ENCODE measurements around the gene APBB1.

DNA sequence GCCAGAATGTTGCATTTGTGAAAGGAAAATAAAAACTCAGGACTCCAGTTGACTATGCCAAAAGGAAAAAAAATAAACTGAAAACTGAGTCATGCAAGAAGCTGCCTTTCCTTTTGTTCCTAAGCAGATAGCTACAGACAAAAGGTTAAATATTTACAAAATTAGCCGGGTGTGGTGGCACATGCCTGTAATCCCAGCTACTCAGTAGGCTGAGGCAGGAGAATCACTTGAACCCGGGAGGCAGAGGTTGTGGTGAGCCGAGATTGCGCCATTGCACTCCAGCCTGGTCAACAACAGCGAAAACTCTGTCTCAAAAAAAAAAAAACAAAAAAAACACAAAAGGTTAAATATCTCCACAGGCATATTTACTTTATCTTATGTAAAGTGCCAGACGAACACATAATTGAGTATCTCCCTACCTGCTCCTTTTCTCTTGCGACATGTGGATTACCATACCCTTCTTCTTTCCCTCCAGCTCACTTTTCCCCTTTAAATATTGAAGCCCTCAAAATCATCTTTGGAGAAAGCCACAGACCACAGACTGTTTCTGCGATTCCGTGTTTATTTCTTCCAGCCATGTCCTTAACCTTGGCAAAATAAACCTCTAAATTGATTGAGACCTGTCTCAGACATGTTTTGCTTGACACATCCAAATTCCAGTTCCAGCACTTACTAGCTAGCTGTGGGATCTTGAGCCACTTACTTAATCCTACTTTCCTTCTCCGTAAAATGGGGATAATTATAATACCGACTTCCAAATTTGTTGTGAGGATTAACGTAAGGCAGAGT is 30.9 kb downstream of the APBB1 start:
- TF ChIP-seq POLR2AphosphoS5 (IDR thresholded peaks at IDR 0.05) (no peak), SMC3 (conservative IDR thresholded peaks at IDR 0.05; ENCODE audit: poor library complexity) (no peak), TAF1 (IDR thresholded peaks at IDR 0.05; ENCODE audit: low read depth) (no peak), EP300 (conservative IDR thresholded peaks at IDR 0.05; ENCODE audit: poor library complexity, severe bottlenecking) (no peak)
- TF ChIP-seq, protein P1, sequence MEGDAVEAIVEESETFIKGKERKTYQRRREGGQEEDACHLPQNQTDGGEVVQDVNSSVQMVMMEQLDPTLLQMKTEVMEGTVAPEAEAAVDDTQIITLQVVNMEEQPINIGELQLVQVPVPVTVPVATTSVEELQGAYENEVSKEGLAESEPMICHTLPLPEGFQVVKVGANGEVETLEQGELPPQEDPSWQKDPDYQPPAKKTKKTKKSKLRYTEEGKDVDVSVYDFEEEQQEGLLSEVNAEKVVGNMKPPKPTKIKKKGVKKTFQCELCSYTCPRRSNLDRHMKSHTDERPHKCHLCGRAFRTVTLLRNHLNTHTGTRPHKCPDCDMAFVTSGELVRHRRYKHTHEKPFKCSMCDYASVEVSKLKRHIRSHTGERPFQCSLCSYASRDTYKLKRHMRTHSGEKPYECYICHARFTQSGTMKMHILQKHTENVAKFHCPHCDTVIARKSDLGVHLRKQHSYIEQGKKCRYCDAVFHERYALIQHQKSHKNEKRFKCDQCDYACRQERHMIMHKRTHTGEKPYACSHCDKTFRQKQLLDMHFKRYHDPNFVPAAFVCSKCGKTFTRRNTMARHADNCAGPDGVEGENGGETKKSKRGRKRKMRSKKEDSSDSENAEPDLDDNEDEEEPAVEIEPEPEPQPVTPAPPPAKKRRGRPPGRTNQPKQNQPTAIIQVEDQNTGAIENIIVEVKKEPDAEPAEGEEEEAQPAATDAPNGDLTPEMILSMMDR (IDR thresholded peaks at IDR 0.05; ENCODE audit: poor library complexity, severe bottlenecking) = no peak
- TF ChIP-seq, protein P2, sequence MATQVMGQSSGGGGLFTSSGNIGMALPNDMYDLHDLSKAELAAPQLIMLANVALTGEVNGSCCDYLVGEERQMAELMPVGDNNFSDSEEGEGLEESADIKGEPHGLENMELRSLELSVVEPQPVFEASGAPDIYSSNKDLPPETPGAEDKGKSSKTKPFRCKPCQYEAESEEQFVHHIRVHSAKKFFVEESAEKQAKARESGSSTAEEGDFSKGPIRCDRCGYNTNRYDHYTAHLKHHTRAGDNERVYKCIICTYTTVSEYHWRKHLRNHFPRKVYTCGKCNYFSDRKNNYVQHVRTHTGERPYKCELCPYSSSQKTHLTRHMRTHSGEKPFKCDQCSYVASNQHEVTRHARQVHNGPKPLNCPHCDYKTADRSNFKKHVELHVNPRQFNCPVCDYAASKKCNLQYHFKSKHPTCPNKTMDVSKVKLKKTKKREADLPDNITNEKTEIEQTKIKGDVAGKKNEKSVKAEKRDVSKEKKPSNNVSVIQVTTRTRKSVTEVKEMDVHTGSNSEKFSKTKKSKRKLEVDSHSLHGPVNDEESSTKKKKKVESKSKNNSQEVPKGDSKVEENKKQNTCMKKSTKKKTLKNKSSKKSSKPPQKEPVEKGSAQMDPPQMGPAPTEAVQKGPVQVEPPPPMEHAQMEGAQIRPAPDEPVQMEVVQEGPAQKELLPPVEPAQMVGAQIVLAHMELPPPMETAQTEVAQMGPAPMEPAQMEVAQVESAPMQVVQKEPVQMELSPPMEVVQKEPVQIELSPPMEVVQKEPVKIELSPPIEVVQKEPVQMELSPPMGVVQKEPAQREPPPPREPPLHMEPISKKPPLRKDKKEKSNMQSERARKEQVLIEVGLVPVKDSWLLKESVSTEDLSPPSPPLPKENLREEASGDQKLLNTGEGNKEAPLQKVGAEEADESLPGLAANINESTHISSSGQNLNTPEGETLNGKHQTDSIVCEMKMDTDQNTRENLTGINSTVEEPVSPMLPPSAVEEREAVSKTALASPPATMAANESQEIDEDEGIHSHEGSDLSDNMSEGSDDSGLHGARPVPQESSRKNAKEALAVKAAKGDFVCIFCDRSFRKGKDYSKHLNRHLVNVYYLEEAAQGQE (IDR thresholded peaks at IDR 0.05; ENCODE audit: borderline replicate concordance) = no peak

Data from neural cell (in vitro differentiated cells).